ENCODE measurements around the gene AP1B1. TPM values are rescaled to one million over a fixed set of nuclear protein-coding genes. Genes with fewer than 3 reads are reported as not detected.

The AP1B1 gene
- total RNA-seq, result 10 to 100 TPM; 54.9 to 63.4 TPM
- polyA plus RNA-seq, result 10 to 100 TPM; 17.6 to 33.0 TPM

DNA sequence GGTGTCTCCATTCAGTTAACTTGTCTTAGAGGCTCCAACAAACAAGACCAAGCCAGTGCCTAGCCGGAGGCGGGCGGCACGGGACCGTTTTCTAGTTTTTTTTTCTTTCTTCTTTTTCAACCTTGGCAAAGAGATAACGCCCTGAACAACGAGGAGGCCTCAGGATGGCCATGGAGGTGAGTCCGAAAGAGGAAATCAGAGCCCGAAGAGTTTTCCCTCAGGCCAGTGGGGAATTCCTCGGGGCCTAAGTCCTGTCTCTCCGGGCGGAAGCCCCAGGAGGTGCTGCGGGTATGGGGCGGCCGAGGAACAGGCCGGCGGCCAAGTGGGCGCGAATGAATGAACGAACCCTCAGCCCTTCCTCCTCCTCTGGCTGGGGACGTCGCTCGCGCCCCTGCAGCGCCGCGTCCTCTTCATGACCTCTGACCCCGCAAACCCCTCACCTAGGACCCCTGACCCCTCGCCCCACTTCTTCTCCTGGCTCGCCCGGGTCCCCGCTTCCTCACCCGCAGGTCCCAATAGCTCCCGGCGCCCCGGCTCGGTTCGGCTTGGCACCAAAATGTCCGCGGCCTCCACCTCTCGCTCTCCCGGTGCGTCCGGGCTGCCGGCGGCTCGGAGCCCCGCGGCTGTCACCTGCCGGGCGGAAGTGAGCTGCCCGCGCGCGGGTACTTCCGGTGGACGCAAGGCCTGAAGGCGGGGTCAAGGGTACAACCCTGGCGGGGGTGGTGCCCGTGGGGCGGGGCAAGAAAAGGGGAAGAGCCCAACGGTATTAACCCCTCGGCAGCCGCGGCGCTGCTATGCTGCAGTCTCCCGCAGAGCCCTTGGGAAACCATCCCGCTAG lies at the start of gene AP1B1:
AP1B1 (minus strand) TSS at position 650 of the 838 bp plus-strand sequence. CDS start 21,327 bp downstream, outside the sequence.
- WGBS, result under 1% methylated on average over 68 of the region's 68 CpGs
- H3K27ac ChIP-seq (ENCODE audit: low read depth in 1 of 2, low read length in 2 of 2), result peak within 1 kb of the TSS; percentile 66 to 83
- H3K9ac ChIP-seq (ENCODE audit: low read depth in 1 of 2, low read length in 2 of 2), result peak within 1 kb of the TSS; percentile 71 to 82
- H3K27me3 ChIP-seq (ENCODE audit: control insufficient read depth in 4 of 4, insufficient read depth in 4 of 4, low read length in 3 of 4), result no peaks in the 10 kb centered on the region
- H3K36me3 ChIP-seq (ENCODE audit: control insufficient read depth in 4 of 4, insufficient read depth in 3 of 4, low read depth in 1 of 4, low read length in 3 of 4), result peaks cover 0 to 2% (median 0%) of the 10 kb centered on the region in 4 donors
- peak; percentile 95 for DNase-seq (ENCODE audit: low spot score)
- peaks cover 16 to 53% (median 41%) of the 10 kb centered on the region in 4 donors for H3K4me1 ChIP-seq (ENCODE audit: control insufficient read depth in 4 of 4, insufficient read depth in 4 of 4, low read length in 3 of 4)
- TF ChIP-seq, protein P1, sequence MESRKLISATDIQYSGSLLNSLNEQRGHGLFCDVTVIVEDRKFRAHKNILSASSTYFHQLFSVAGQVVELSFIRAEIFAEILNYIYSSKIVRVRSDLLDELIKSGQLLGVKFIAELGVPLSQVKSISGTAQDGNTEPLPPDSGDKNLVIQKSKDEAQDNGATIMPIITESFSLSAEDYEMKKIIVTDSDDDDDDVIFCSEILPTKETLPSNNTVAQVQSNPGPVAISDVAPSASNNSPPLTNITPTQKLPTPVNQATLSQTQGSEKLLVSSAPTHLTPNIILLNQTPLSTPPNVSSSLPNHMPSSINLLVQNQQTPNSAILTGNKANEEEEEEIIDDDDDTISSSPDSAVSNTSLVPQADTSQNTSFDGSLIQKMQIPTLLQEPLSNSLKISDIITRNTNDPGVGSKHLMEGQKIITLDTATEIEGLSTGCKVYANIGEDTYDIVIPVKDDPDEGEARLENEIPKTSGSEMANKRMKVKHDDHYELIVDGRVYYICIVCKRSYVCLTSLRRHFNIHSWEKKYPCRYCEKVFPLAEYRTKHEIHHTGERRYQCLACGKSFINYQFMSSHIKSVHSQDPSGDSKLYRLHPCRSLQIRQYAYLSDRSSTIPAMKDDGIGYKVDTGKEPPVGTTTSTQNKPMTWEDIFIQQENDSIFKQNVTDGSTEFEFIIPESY (IDR thresholded peaks at IDR 0.05), result peak; percentile 15
- TF ChIP-seq RAD21 (IDR thresholded peaks at IDR 0.05), result peak in 1 of 2 donors; percentile 32
- TF ChIP-seq SP1 (IDR thresholded peaks at IDR 0.05), result peak; percentile 80
- peak in 1 of 2 donors; percentile 11 for TF ChIP-seq JUND (IDR thresholded peaks at IDR 0.05)
- peak; percentile 90 to 96 for TF ChIP-seq GABPA (IDR thresholded peaks at IDR 0.05 in 1 of 2, conservative IDR thresholded peaks at IDR 0.05 in 1 of 2)
- TF ChIP-seq REST (IDR thresholded peaks at IDR 0.05), result no peak
- TF ChIP-seq, protein P2, sequence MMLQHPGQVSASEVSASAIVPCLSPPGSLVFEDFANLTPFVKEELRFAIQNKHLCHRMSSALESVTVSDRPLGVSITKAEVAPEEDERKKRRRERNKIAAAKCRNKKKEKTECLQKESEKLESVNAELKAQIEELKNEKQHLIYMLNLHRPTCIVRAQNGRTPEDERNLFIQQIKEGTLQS (IDR thresholded peaks at IDR 0.05), result no peak
- TF ChIP-seq MAX (IDR thresholded peaks at IDR 0.05), result peak; percentile 60
- no peak for TF ChIP-seq HNF4G (IDR thresholded peaks at IDR 0.05)
- TF ChIP-seq EGR1 (IDR thresholded peaks at IDR 0.05; ENCODE audit: low read depth in 2 of 2), result peak; percentile 86 to 89
- TF ChIP-seq TAF1 (conservative IDR thresholded peaks at IDR 0.05), result no peak
- peak; percentile 66 to 72 for TF ChIP-seq RXRA (IDR thresholded peaks at IDR 0.05)
- TF ChIP-seq HNF4A (conservative IDR thresholded peaks at IDR 0.05), result peak; percentile 70 to 75
- TF ChIP-seq NR2F2 (IDR thresholded peaks at IDR 0.05), result peak; percentile 88
- no peak for TF ChIP-seq CTCF (IDR thresholded peaks at IDR 0.05; ENCODE audit: low read depth, low read length, missing input control)
- peak; percentile 49 for TF ChIP-seq YY1 (IDR thresholded peaks at IDR 0.05)
- peak; percentile 32 for TF ChIP-seq FOXA1 (IDR thresholded peaks at IDR 0.05)
- H3K4me3 ChIP-seq (ENCODE audit: low read depth in 1 of 3, low read length in 3 of 3), result peak within 1 kb of the TSS; percentile 76 to 95 (median 82)
- H3K9me3 ChIP-seq (ENCODE audit: control insufficient read depth in 4 of 4, low read length in 3 of 4), result no peaks in the 10 kb centered on the region
